Measurements from ENCODE around the gene EVC2. TPM values are rescaled to one million over a fixed set of nuclear protein-coding genes. Genes with fewer than 3 reads are reported as not detected.
"Not testable (repeated sequence)": the region's sequence is repeated elsewhere in the genome, so short reads cannot be mapped to it uniquely, and the experiment has no call there.

The EVC2 gene
- polyA plus RNA-seq, 1 donor (not counting 4 experiments of a cell fraction or from before 2014, with no cell fraction given): 1.7 TPM

DNA sequence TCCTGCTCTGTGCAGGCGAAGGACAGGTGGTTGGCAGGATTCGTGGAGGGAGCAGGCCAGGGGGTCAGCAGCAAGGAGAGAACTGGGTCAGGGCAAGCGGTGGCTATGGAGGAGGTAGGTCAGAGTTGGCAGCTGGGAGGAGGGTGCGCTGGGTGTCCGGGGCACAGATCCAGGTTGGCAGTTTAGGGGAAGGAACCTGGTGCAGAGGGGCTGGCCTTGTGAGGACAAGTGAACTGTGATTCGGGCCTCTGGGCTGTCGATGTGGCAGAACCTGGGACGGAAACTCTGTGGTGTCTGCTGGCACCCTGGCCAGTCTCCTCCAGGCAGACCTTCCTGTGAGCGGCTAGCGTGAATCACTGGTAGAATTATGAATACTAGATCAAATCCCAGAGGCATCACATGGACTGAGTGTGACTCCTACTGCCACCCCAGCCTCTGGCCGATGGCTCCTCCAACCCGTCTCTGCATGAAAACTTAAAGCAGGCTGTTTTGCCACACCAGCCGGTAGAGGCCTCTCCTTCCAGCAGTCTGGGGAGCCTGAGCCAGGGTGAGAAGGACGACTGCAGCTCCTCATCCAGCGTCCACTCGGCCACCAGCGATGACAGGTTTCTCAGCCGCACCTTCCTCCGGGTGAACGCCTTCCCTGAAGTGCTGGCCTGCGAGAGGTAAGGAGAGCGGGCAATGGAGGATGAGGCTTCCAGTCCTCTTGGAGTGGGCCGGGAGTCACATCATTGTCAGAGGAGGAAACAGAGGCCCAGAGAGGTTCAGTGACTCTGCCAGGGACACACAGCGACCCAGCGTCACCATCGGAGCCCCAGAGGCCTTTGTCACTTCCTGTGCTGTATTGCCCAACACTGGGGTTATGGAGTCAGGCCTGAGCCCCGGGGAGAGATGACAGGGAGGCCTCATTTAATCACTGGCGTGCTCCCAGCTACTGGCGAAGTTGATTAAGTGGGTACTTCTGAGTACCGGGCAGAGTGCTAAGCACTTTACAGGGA, 22.9 kb upstream of the EVC2 start:
- H3K4me1 ChIP-seq (ENCODE audit: control insufficient read depth, extremely low read depth, insufficient read depth, low read length): no peaks in the 10 kb centered on the region
- DNase-seq (ENCODE audit: low read depth, low spot score): no peak
- TF ChIP-seq EZH2 (IDR thresholded peaks at IDR 0.05; ENCODE audit: low read length): no peak
- TF ChIP-seq, protein P1, sequence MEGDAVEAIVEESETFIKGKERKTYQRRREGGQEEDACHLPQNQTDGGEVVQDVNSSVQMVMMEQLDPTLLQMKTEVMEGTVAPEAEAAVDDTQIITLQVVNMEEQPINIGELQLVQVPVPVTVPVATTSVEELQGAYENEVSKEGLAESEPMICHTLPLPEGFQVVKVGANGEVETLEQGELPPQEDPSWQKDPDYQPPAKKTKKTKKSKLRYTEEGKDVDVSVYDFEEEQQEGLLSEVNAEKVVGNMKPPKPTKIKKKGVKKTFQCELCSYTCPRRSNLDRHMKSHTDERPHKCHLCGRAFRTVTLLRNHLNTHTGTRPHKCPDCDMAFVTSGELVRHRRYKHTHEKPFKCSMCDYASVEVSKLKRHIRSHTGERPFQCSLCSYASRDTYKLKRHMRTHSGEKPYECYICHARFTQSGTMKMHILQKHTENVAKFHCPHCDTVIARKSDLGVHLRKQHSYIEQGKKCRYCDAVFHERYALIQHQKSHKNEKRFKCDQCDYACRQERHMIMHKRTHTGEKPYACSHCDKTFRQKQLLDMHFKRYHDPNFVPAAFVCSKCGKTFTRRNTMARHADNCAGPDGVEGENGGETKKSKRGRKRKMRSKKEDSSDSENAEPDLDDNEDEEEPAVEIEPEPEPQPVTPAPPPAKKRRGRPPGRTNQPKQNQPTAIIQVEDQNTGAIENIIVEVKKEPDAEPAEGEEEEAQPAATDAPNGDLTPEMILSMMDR (optimal IDR thresholded peaks at IDR 0.05 in 1 of 3, IDR thresholded peaks at IDR 0.05 in 1 of 3, conservative IDR thresholded peaks at IDR 0.05 in 1 of 3; ENCODE audit: extremely low read depth in 1 of 3, insufficient read depth in 2 of 3, low read length in 3 of 3): no peak
- peaks cover 45 to 51% of the 10 kb centered on the region in 2 experiments for H3K36me3 ChIP-seq (ENCODE audit: control insufficient read depth in 2 of 2, extremely low read depth in 1 of 2, insufficient read depth in 2 of 2, low read length in 2 of 2)
- H3K9ac ChIP-seq (ENCODE audit: control insufficient read depth, extremely low read depth, insufficient read depth, low read length): no peak overlapping the region
- H3K27me3 ChIP-seq (ENCODE audit: control insufficient read depth, extremely low read depth, insufficient read depth, low read length): no peaks in the 10 kb centered on the region
- H3K27ac ChIP-seq (ENCODE audit: control insufficient read depth, insufficient read depth, low read length): no peak overlapping the region
- H2AFZ ChIP-seq (ENCODE audit: control insufficient read depth, low read length): no peak overlapping the region
- H4K20me1 ChIP-seq (ENCODE audit: control insufficient read depth, extremely low read depth, insufficient read depth, low read length): peaks cover 6% of the 10 kb centered on the region
- H3K79me2 ChIP-seq (ENCODE audit: control insufficient read depth, insufficient read depth, low read length): peaks cover 16% of the 10 kb centered on the region
- H3K9me1 ChIP-seq (ENCODE audit: control insufficient read depth, extremely low read depth, insufficient read depth, low read length): no peaks in the 10 kb centered on the region
- no peak for FAIRE-seq
- H3K4me2 ChIP-seq (ENCODE audit: control insufficient read depth, extremely low read depth, insufficient read depth, low read depth, low read length): no peak overlapping the region
- H3K4me3 ChIP-seq (ENCODE audit: control insufficient read depth in 2 of 3, extremely low read depth in 1 of 3, insufficient read depth in 2 of 3, low read depth in 1 of 3, low read length in 3 of 3): no peak overlapping the region
- H3K9me3 ChIP-seq (ENCODE audit: control insufficient read depth, low read depth, low read length): no peaks in the 10 kb centered on the region
- dilution Hi-C loops (cut with MboI; ENCODE audit: extremely low pct_ligation_motif_present, low sequenced_read_pairs): no loop called here

DNA sequence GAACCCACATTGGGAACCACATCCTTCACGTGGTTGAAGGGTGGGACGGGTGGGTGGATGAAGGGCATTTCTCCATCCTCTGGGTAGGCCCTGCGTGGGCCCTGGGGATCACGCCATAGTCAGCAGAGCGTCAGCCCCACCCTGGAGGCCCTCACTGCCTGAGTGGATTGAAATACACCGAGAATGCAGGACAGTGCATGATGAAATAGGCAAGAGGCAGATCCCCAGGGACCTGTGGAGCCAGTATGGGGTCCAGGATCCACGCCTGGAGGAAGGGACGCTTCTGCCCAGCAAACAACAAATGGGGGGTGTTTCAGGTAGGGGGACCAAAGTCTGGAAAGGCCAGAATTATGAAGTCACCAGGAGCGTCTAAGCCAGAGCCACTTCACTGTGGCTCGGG, 22.1 kb upstream of the EVC2 start:
- dilution Hi-C loops (cut with MboI; ENCODE audit: extremely low pct_ligation_motif_present, low sequenced_read_pairs): no loop called here
- H3K27ac ChIP-seq (ENCODE audit: control insufficient read depth, insufficient read depth, low read length): no peak overlapping the region
- no peak overlapping the region for H3K4me2 ChIP-seq (ENCODE audit: control insufficient read depth, extremely low read depth, insufficient read depth, low read depth, low read length)
- DNase-seq (ENCODE audit: low read depth, low spot score): no peak
- TF ChIP-seq, protein P1 (optimal IDR thresholded peaks at IDR 0.05 in 1 of 3, IDR thresholded peaks at IDR 0.05 in 1 of 3, conservative IDR thresholded peaks at IDR 0.05 in 1 of 3; ENCODE audit: extremely low read depth in 1 of 3, insufficient read depth in 2 of 3, low read length in 3 of 3): no peak
- TF ChIP-seq EZH2 (IDR thresholded peaks at IDR 0.05; ENCODE audit: low read length): no peak
- H4K20me1 ChIP-seq (ENCODE audit: control insufficient read depth, extremely low read depth, insufficient read depth, low read length): peaks cover 6% of the 10 kb centered on the region
- no peak overlapping the region for H3K4me3 ChIP-seq (ENCODE audit: control insufficient read depth in 2 of 3, extremely low read depth in 1 of 3, insufficient read depth in 2 of 3, low read depth in 1 of 3, low read length in 3 of 3)
- H3K27me3 ChIP-seq (ENCODE audit: control insufficient read depth, extremely low read depth, insufficient read depth, low read length): no peaks in the 10 kb centered on the region
- no peaks in the 10 kb centered on the region for H3K9me3 ChIP-seq (ENCODE audit: control insufficient read depth, low read depth, low read length)
- no peak for FAIRE-seq
- H3K79me2 ChIP-seq (ENCODE audit: control insufficient read depth, insufficient read depth, low read length): peaks cover 24% of the 10 kb centered on the region
- H3K36me3 ChIP-seq (ENCODE audit: control insufficient read depth in 2 of 2, extremely low read depth in 1 of 2, insufficient read depth in 2 of 2, low read length in 2 of 2): peaks cover 46 to 48% of the 10 kb centered on the region in 2 experiments
- no peaks in the 10 kb centered on the region for H3K9me1 ChIP-seq (ENCODE audit: control insufficient read depth, extremely low read depth, insufficient read depth, low read length)
- H3K9ac ChIP-seq (ENCODE audit: control insufficient read depth, extremely low read depth, insufficient read depth, low read length): no peak overlapping the region
- H2AFZ ChIP-seq (ENCODE audit: control insufficient read depth, low read length): no peak overlapping the region
- no peaks in the 10 kb centered on the region for H3K4me1 ChIP-seq (ENCODE audit: control insufficient read depth, extremely low read depth, insufficient read depth, low read length)

DNA sequence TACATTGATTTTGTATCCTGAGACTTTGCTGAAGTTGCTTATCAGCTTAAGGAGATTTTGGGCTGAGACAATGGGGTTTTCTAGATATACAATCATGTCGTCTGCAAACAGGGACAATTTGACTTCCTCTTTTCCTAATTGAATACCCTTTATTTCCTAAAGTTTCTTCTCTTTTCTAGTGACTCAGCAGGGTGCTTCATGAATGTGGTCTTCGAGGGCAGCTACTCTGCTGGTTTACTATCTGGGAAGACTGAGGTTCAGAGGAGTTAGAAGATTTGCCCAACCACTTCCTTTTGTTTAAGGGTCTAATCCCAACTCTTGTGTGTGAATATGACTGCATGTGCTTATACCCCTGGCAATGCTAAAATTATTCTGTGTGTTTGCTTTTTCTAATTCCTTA, 20.1 kb upstream of the EVC2 start:
- H4K20me1 ChIP-seq (ENCODE audit: control insufficient read depth, extremely low read depth, insufficient read depth, low read length); H3K9ac ChIP-seq (ENCODE audit: control insufficient read depth, extremely low read depth, insufficient read depth, low read length); H2AFZ ChIP-seq (ENCODE audit: control insufficient read depth, low read length); H3K27me3 ChIP-seq (ENCODE audit: control insufficient read depth, extremely low read depth, insufficient read depth, low read length); FAIRE-seq; H3K9me3 ChIP-seq (ENCODE audit: control insufficient read depth, low read depth, low read length); H3K27ac ChIP-seq (ENCODE audit: control insufficient read depth, insufficient read depth, low read length); H3K4me1 ChIP-seq (ENCODE audit: control insufficient read depth, extremely low read depth, insufficient read depth, low read length); H3K4me2 ChIP-seq (ENCODE audit: control insufficient read depth, extremely low read depth, insufficient read depth, low read depth, low read length); H3K4me3 ChIP-seq (ENCODE audit: control insufficient read depth in 2 of 3, extremely low read depth in 1 of 3, insufficient read depth in 2 of 3, low read depth in 1 of 3, low read length in 3 of 3); H3K9me1 ChIP-seq (ENCODE audit: control insufficient read depth, extremely low read depth, insufficient read depth, low read length); DNase-seq (ENCODE audit: low read depth, low spot score); dilution Hi-C loops (cut with MboI; ENCODE audit: extremely low pct_ligation_motif_present, low sequenced_read_pairs): not testable (repeated sequence)
- Histone ChIP-seq H3K36me3 (ENCODE audit: control insufficient read depth in 2 of 2, extremely low read depth in 1 of 2, insufficient read depth in 2 of 2, low read length in 2 of 2) (peaks cover 35 to 38% of the 10 kb centered on the region in 2 experiments), H3K79me2 (ENCODE audit: control insufficient read depth, insufficient read depth, low read length) (peaks cover 41% of the 10 kb centered on the region)
